SU-DHL-6 (cell line): ENCODE data around the gene TNFRSF25.

Source experiments
- H2AFZ ChIP-seq: fragments of 200-600 bp; sonication (generic); 2 replicates; pipeline ENCODE4 v1.6.1; 2014; ENCODE audit warnings: low read depth, mild to moderate bottlenecking, moderate library complexity, mixed read lengths, antibody characterized with exemption, low read length; ENCODE audit not compliant: severe bottlenecking
- H3F3A ChIP-seq: fragments of 200-600 bp; shearing (Covaris generic); 2 replicates; pipeline ENCODE4 v1.6.0; 2016; ENCODE audit warnings: antibody characterized with exemption, mild to moderate bottlenecking; ENCODE audit not compliant: insufficient read depth
- H3K27ac ChIP-seq: fragments of 200-600 bp; sonication (generic); 2 replicates; pipeline ENCODE4 v1.5.1; 2016; ENCODE audit warnings: low read depth, mild to moderate bottlenecking, low read length, moderate library complexity, mixed read lengths
- H3K27me3 ChIP-seq: fragments of 200-600 bp; sonication (generic), shearing (Covaris generic); 2 replicates; pipeline ENCODE4 v1.6.0; 2014; ENCODE audit warnings: mild to moderate bottlenecking, low read length
- H3K36me3 ChIP-seq: fragments of 200-600 bp; sonication (generic); 2 replicates; pipeline ENCODE4 v1.6.1; 2014; ENCODE audit warnings: mild to moderate bottlenecking, low read length, mixed read lengths
- H3K4me2 ChIP-seq: fragments of 300-600, 200-600 bp; shearing (Covaris generic), sonication (generic); 2 replicates; pipeline ENCODE4 v1.6.0; 2014; ENCODE audit warnings: low read length, low read depth, mild to moderate bottlenecking; ENCODE audit not compliant: poor library complexity, severe bottlenecking
- H3K4me3 ChIP-seq: fragments of 200-600 bp; sonication (generic); 2 replicates; pipeline ENCODE4 v1.5.1; 2014; ENCODE audit warnings: antibody characterized with exemption, low read length, mild to moderate bottlenecking, mixed read lengths; ENCODE audit not compliant: insufficient read depth, poor library complexity, severe bottlenecking
- H3K79me2 ChIP-seq: fragments of 200-600 bp; sonication (generic); 2 replicates; pipeline ENCODE4 v1.6.1; 2014; ENCODE audit warnings: mild to moderate bottlenecking, low read length, moderate library complexity; ENCODE audit not compliant: insufficient read depth
- H3K9ac ChIP-seq: fragments of 200-600 bp; sonication (generic); 2 replicates; pipeline ENCODE4 v1.7.0; 2014; ENCODE audit warnings: mild to moderate bottlenecking, low read length
- H3K9me2 ChIP-seq: fragments of 200-600 bp; sonication (generic); replicated peaks from 2 replicates; pipeline ENCODE4 v1.6.1; 2014; ENCODE audit warnings: low read length; ENCODE audit not compliant: insufficient read depth
- H3K9me3 ChIP-seq: fragments of 200-600 bp; sonication (generic); 2 replicates; pipeline ENCODE4 v1.6.1; 2014; ENCODE audit warnings: low read length, mixed read lengths; ENCODE audit not compliant: insufficient read depth
- H4K20me1 ChIP-seq: fragments of 200-600 bp; sonication (generic); 2 replicates; pipeline ENCODE4 v1.6.1; 2014; ENCODE audit warnings: low read depth, mild to moderate bottlenecking, antibody characterized with exemption, low read length, moderate library complexity, mixed read lengths
- CTCF ChIP-seq: fragments of 200-600 bp; sonication (generic); IDR thresholded peaks from one replicate; pipeline ENCODE4 v1.5.1; 2017; ENCODE audit warnings: antibody characterized with exemption, mild to moderate bottlenecking, low read length, moderate library complexity; ENCODE audit not compliant: insufficient read depth, poor library complexity, severe bottlenecking
- EZH2phosphoT487 ChIP-seq: fragments of 200-600 bp; sonication (generic), shearing (Covaris generic); conservative IDR thresholded peaks from 2 replicates; pipeline ENCODE4 v1.6.1; 2018; ENCODE audit warnings: mild to moderate bottlenecking, antibody characterized with exemption, low read length, moderate library complexity, mixed read lengths

The TNFRSF25 gene

GRCh38 chr1:6471970-6472368 lies 6.0 kb upstream of the TNFRSF25 start:
- Histone ChIP-seq H3K79me2 (no peaks in the 10 kb centered on the region), H3F3A (no peaks in the 10 kb centered on the region), H3K4me2 (no peak overlapping the region), H3K4me3 (no peak overlapping the region), H3K9me3 (no peaks in the 10 kb centered on the region), H2AFZ (no peak overlapping the region), H3K36me3 (no peaks in the 10 kb centered on the region), H3K9me2 (no peaks in the 10 kb centered on the region), H4K20me1 (no peaks in the 10 kb centered on the region), H3K9ac (no peak overlapping the region), H3K27me3 (no peaks in the 10 kb centered on the region), H3K27ac (no peak overlapping the region)
- TF ChIP-seq EZH2phosphoT487: no peak

GRCh38 chr1:6471086-6471969 lies 5.4 kb upstream of the TNFRSF25 start:
- H3K9ac ChIP-seq: no peak overlapping the region
- TF ChIP-seq EZH2phosphoT487 (no peak), CTCF (no peak)
- no peak overlapping the region for H2AFZ ChIP-seq
- no peaks in the 10 kb centered on the region for H3F3A ChIP-seq
- H3K4me3 ChIP-seq: no peak overlapping the region
- H3K4me2 ChIP-seq: no peak overlapping the region
- H3K9me2 ChIP-seq: no peaks in the 10 kb centered on the region
- H3K36me3 ChIP-seq: no peaks in the 10 kb centered on the region
- no peaks in the 10 kb centered on the region for H3K79me2 ChIP-seq
- H4K20me1 ChIP-seq: no peaks in the 10 kb centered on the region
- H3K27ac ChIP-seq: no peak overlapping the region
- no peaks in the 10 kb centered on the region for H3K9me3 ChIP-seq
- H3K27me3 ChIP-seq: no peaks in the 10 kb centered on the region

- no peak overlapping the region for H3K4me2 ChIP-seq
- no peak overlapping the region for H3K4me3 ChIP-seq
- no peaks in the 10 kb centered on the region for H3F3A ChIP-seq
- no peak overlapping the region for H3K27ac ChIP-seq
- H3K9me3 ChIP-seq: no peaks in the 10 kb centered on the region
- H2AFZ ChIP-seq: no peak overlapping the region
- H3K79me2 ChIP-seq: no peaks in the 10 kb centered on the region
- TF ChIP-seq CTCF (no peak), EZH2phosphoT487 (no peak)
- H3K36me3 ChIP-seq: no peaks in the 10 kb centered on the region
- no peaks in the 10 kb centered on the region for H3K9me2 ChIP-seq
- no peaks in the 10 kb centered on the region for H4K20me1 ChIP-seq
- no peak overlapping the region for H3K9ac ChIP-seq
- no peaks in the 10 kb centered on the region for H3K27me3 ChIP-seq
Measured at GRCh38 chr1:6470132-6471085, 4.4 kb upstream of the TNFRSF25 start.
